Right lobe of liver (tissue), 6 donors: ENCODE measurements around the gene TBC1D7. TPM values are rescaled to one million over a fixed set of nuclear protein-coding genes. Genes with fewer than 3 reads are reported as not detected.

Source experiments
- ATAC-seq, 4 donors: fragments of 200-7000 bp; cut with Tn5 transposase; one replicate each; pipeline ENCODE4 v1.9.1; 2020; ENCODE audit warnings: mild to moderate bottlenecking in 4 of 4, moderate library complexity in 4 of 4
- DNase-seq, 3 donors: peaks; one replicate each; pipeline ENCODE4 v3.0.0-alpha.2; 2020
- H3K27ac ChIP-seq, 3 donors: fragments of 200-600 bp; one replicate each; pipeline ENCODE4 v1.8.0; 2022
- H3K27me3 ChIP-seq, 2 donors: fragments of 200-600 bp; one replicate each; pipeline ENCODE4 v1.8.0; 2022
- H3K36me3 ChIP-seq, 4 donors: fragments of 200-600 bp; sonication (generic) in 1 of 4; one replicate each; pipeline versions ENCODE4 v1.5.1 to v1.8.0; 2017 to 2022; ENCODE audit warnings: control low read depth in 1 of 4
- H3K4me1 ChIP-seq, 4 donors: fragments of 200-600 bp; sonication (generic) in 1 of 4; one replicate each; pipeline versions ENCODE4 v1.5.1 to v1.8.0; 2017 to 2022; ENCODE audit warnings: control low read depth in 1 of 4
- H3K4me3 ChIP-seq, 3 donors: fragments of 200-600 bp; one replicate each; pipeline ENCODE4 v1.8.0; 2022
- H3K9me3 ChIP-seq, 4 donors: fragments of 200-600 bp; sonication (generic) in 1 of 4; one replicate each; pipeline versions ENCODE4 v1.5.1 to v1.8.0; 2017 to 2022; ENCODE audit warnings: control low read depth in 1 of 4
- CTCF ChIP-seq, 4 donors: fragments of 200-600 bp in 3 of 4; fragments of 450-650 bp in 1 of 4; IDR thresholded peaks; one replicate each; pipeline versions ENCODE4 v1.5.1 to v1.8.0; 2016 to 2022; ENCODE audit warnings: antibody characterized with exemption in 4 of 4, mild to moderate bottlenecking in 2 of 4
- POLR2A ChIP-seq: fragments of 450-650 bp; IDR thresholded peaks from one replicate; pipeline ENCODE4 v1.6.1; 2017; ENCODE audit warnings: antibody characterized with exemption, mild to moderate bottlenecking
- WGBS: methylation state at CpG from one replicate; pipeline ENCODE4 v1.1.6; 2018; ENCODE audit warnings: low coverage, low lambda C conversion rate; ENCODE audit not compliant: insufficient coverage; ENCODE audit errors: missing lambda C conversion rate; 5-methylcytosine and 5-hydroxymethylcytosine counted together
- intact Hi-C, 2 donors: fragments of 100-400 bp; cut with DNase I; formaldehyde crosslinking; loops; one replicate each; pipeline versions ENCODE4 v1.11.2 to v1.14.1; 2022
- total RNA-seq, 6 experiments: library from RNA; depleted of rRNA in 2 of 6; stranded (reverse); fragments of >200 nt in 2 of 6; fragmentation: NEBNext Ultra II Directional in 3 of 6; extraction: Animal tissue kit (Norgen Biotek cat#: 25700) in 3 of 6; gene quantifications; one replicate each; pipeline versions ENCODE4 v1.1.0 to v1.2.4, GENCODE V29; 2016 to 2023
- donor health status: DM: no; HTN: yes; CAD: no.
- donor health status: DM: no; HTN: no; CAD: no.
- donor health status: DM: no; HTN: no; CAD: no.
- donor health status: DM: no; HTN: yes; CAD: no.
- donor health status: DM: no; HTN: yes; CAD: no.

The TBC1D7 gene
- total RNA-seq, 6 experiments from 2014 or later, result 7.8 to 16.0 (median 9.7) TPM

- WGBS, result 70% methylated on average over 18 of the region's 21 CpGs
- DNase-seq (peak in 2 of 3 donors; percentile 57 to 64), ATAC-seq (peak in 3 of 4 donors; percentile 32 to 37 (median 34))
- H3K36me3 ChIP-seq, result no peaks in the 10 kb centered on the region
- intact Hi-C loops, result no loop called here
- peaks cover 0 to 4% (median 0%) of the 10 kb centered on the region in 4 donors for H3K4me1 ChIP-seq
- no peaks in the 10 kb centered on the region for H3K27me3 ChIP-seq
- H3K4me3 ChIP-seq, result no peak overlapping the region
- no peaks in the 10 kb centered on the region for H3K9me3 ChIP-seq
- no peak for TF ChIP-seq POLR2A
- TF ChIP-seq CTCF (IDR thresholded peaks at IDR 0.05), result no peak
- H3K27ac ChIP-seq, result no peak overlapping the region
These were observed 54.2 kb downstream of the TBC1D7 start for GRCh38 chr6:13273931-13274706.

DNA sequence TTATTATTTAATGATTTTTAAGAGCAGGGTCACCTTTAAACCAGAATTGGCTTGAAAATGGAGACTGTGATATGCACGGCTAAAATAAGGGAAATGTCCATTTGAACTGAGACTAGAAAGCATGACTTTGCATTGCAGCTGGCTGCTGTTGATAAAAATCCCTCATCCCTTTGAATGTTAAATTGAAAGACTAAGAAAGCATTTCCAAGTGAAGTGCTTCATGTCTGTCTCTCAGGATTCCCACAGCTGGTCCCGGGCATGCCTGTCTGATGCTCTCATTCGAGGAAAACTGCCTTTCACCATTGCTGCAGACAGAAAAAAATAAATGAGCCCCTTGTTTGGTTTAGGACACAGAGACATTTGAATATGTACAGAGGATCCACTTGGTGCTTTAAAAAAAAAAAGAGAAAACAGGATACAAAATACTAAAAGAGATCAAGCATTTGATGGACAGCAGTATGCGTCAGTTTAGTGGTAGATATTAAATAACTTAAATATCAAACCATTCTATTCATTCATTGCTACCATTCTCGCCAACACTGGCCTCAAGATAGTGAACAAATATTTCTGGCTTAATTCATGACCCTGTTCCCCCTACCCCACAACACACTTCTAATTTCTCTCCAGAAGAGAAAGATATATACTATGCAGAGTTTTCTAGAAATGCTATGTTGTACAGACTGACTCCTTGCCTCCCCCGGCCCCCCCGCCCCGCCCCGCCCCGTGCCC is 55.0 kb downstream of the TBC1D7 start:
- no peaks in the 10 kb centered on the region for H3K9me3 ChIP-seq
- DNase-seq (no peak), ATAC-seq (peak in 1 of 4 donors; percentile 22)
- TF ChIP-seq CTCF (IDR thresholded peaks at IDR 0.05), result no peak
- WGBS, result 71% methylated on average over 10 of the region's 10 CpGs
- H3K36me3 ChIP-seq, result no peaks in the 10 kb centered on the region
- no peaks in the 10 kb centered on the region for H3K27me3 ChIP-seq
- H3K4me1 ChIP-seq, result peaks cover 0 to 4% (median 0%) of the 10 kb centered on the region in 4 donors
- intact Hi-C loops, result no loop called here
- H3K4me3 ChIP-seq, result no peak overlapping the region
- peak overlapping the region in 1 of 3 donors; percentile 54 for H3K27ac ChIP-seq

GRCh38 chr6:13272131-13273046 is 55.9 kb downstream of the TBC1D7 start:
- peak; percentile 15 for TF ChIP-seq POLR2A
- TF ChIP-seq CTCF (IDR thresholded peaks at IDR 0.05), result no peak
- no peaks in the 10 kb centered on the region for H3K9me3 ChIP-seq
- H3K27ac ChIP-seq, result peak overlapping the region in 1 of 3 donors; percentile 54
- ATAC-seq (peak; percentile 51 to 79 (median 70)), DNase-seq (peak in 2 of 3 donors; percentile 67 to 74)
- no peaks in the 10 kb centered on the region for H3K27me3 ChIP-seq
- intact Hi-C loops, result no loop called here
- no peak overlapping the region for H3K4me3 ChIP-seq
- no peaks in the 10 kb centered on the region for H3K36me3 ChIP-seq
- WGBS, result 78% methylated on average over 23 of the region's 24 CpGs
- H3K4me1 ChIP-seq, result peaks cover 0 to 4% (median 0%) of the 10 kb centered on the region in 4 donors

DNA sequence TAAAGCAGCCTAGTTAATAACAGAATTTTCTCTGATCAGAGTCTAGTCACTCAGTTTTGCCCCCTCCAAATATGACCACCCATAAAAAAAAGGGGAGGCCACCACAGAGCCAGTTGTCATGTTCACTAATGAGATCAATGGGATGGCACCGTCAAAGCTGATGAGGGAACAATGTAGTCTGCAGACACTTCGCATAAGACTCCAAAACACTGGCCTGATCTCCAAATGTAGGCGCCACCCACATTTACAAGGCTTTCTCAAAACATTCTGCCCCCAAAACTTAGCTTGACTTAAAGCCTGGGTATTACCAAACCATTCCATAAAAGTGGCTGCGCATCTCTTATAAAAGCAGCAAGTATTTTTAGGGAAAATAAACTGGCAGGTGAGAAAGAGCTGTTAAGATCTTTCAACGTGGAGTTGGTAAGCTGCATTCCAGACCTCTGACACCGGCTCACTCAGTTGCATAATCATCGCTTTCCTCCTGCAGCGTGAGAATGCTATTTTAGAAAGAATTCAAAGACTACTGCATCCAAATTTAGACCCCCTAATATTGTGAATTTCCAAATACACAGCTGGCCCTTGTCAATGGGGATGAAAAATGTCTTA is 59.3 kb downstream of the TBC1D7 start:
- Histone ChIP-seq H3K9me3 (no peaks in the 10 kb centered on the region), H3K27me3 (no peaks in the 10 kb centered on the region), H3K4me1 (peaks cover 0 to 4% (median 0%) of the 10 kb centered on the region in 4 donors), H3K36me3 (no peaks in the 10 kb centered on the region), H3K27ac (no peak overlapping the region), H3K4me3 (no peak overlapping the region)
- 44% methylated on average over 8 of the region's 8 CpGs for WGBS
- TF ChIP-seq POLR2A (no peak), CTCF (IDR thresholded peaks at IDR 0.05) (no peak)
- ATAC-seq, result peak in 2 of 4 donors; percentile 49 to 56
- no peak for DNase-seq
- intact Hi-C loops, result no loop called here
